NOMO-1 treated with dmso at 0.1 percent for 144 hours (cell line): ENCODE measurements around the gene SNRPB.
"Not testable (repeated sequence)": the region's sequence is repeated elsewhere in the genome, so short reads cannot be mapped to it uniquely, and the experiment has no call there.

Source experiments
- DNase-seq: peaks from one replicate; lab custom pipeline; 2025; ENCODE audit not compliant: unreplicated experiment; lab: John Stamatoyannopoulos, UW

SNRPB gene

GRCh38 chr20:2470423-2471193 is at the start of gene SNRPB:
SNRPB (minus strand) TSS chr20:2470789; CDS start chr20:2470690, 99 bp downstream.
- DNase-seq = peak; percentile 100

GRCh38 chr20:2519115-2519809 is 48.7 kb upstream of the SNRPB start:
- DNase-seq = no peak

- DNase-seq = no peak
Observed at GRCh38 chr20:2518558-2518957, 48.0 kb upstream of the SNRPB start.

- no peak for DNase-seq
Observed at GRCh38 chr20:2518096-2518495, 47.5 kb upstream of the SNRPB start.

GRCh38 chr20:2516399-2516798 is 45.8 kb upstream of the SNRPB start:
- DNase-seq = no peak

- no peak for DNase-seq
Observed at GRCh38 chr20:2515203-2515602, 44.6 kb upstream of the SNRPB start.

- no peak for DNase-seq
Observed at GRCh38 chr20:2509794-2510193, 39.2 kb upstream of the SNRPB start.

GRCh38 chr20:2509468-2509781 is 38.8 kb upstream of the SNRPB start:
- no peak for DNase-seq

GRCh38 chr20:2508631-2509467 is 38.3 kb upstream of the SNRPB start, which contains the start of gene ZNF343:
ZNF343 (minus strand) TSS chr20:2508915; CDS start chr20:2493895, 15,020 bp downstream.
- DNase-seq = peak; percentile 83

GRCh38 chr20:2507875-2508630 is 37.5 kb upstream of the SNRPB start:
- DNase-seq = no peak

- no peak for DNase-seq
Observed at GRCh38 chr20:2507464-2507863, 36.9 kb upstream of the SNRPB start.

- not testable (repeated sequence) for DNase-seq
Observed at GRCh38 chr20:2506426-2506825, 35.8 kb upstream of the SNRPB start.

GRCh38 chr20:2504803-2505202 is 34.2 kb upstream of the SNRPB start:
- DNase-seq = not testable (repeated sequence)

GRCh38 chr20:2502808-2503384 is 32.3 kb upstream of the SNRPB start:
- not testable (repeated sequence) for DNase-seq

- no peak for DNase-seq
Observed at GRCh38 chr20:2485661-2486060, 15.1 kb upstream of the SNRPB start.

GRCh38 chr20:2485080-2485479 is 14.5 kb upstream of the SNRPB start:
- no peak for DNase-seq

- DNase-seq = no peak
Observed at GRCh38 chr20:2483504-2483903, 12.9 kb upstream of the SNRPB start.

GRCh38 chr20:2480381-2480780 is 9.8 kb upstream of the SNRPB start:
- DNase-seq = no peak

GRCh38 chr20:2476742-2477615 is 6.4 kb upstream of the SNRPB start:
- no peak for DNase-seq
